Amniotic epithelial cell (primary cell): ENCODE measurements around the gene VANGL1.
"Not testable (repeated sequence)": the region's sequence is repeated elsewhere in the genome, so short reads cannot be mapped to it uniquely, and the experiment has no call there.

Source experiments
- DNase-seq: peaks from one replicate; pipeline ENCODE4 v3.0.0-alpha.2; 2010; ENCODE audit warnings: low read depth

VANGL1 gene

GRCh38 chr1:115641762-115642167 is at the start of gene VANGL1:
Gene VANGL1 (plus strand): TSS chr1:115641970. CDS start chr1:115651414, 9,444 bp downstream.
- DNase-seq = peak; percentile 44

GRCh38 chr1:115592264-115592663 is 49.5 kb upstream of the VANGL1 start:
- no peak for DNase-seq

- no peak for DNase-seq
Observed at GRCh38 chr1:115593365-115594259, 48.2 kb upstream of the VANGL1 start.

GRCh38 chr1:115594600-115594999 is 47.2 kb upstream of the VANGL1 start:
- DNase-seq = no peak

- peak; percentile 95 for DNase-seq
Observed at GRCh38 chr1:115595279-115596079, 46.3 kb upstream of the VANGL1 start.

GRCh38 chr1:115596080-115596780 is 45.5 kb upstream of the VANGL1 start:
- DNase-seq = peak; percentile 80

GRCh38 chr1:115604508-115604907 is 37.3 kb upstream of the VANGL1 start:
- no peak for DNase-seq

GRCh38 chr1:115606305-115606704 is 35.5 kb upstream of the VANGL1 start:
- DNase-seq = no peak

GRCh38 chr1:115609021-115609420 is 32.7 kb upstream of the VANGL1 start:
- DNase-seq = peak; percentile 25

GRCh38 chr1:115613767-115614166 is 28.0 kb upstream of the VANGL1 start:
- DNase-seq = no peak

GRCh38 chr1:115620453-115620852 is 21.3 kb upstream of the VANGL1 start:
- no peak for DNase-seq

- no peak for DNase-seq
Observed at GRCh38 chr1:115620950-115621349, 20.8 kb upstream of the VANGL1 start.

- no peak for DNase-seq
Observed at GRCh38 chr1:115624859-115625258, 16.9 kb upstream of the VANGL1 start.

GRCh38 chr1:115630342-115630741 is 11.4 kb upstream of the VANGL1 start:
- DNase-seq = no peak

- DNase-seq = no peak
Observed at GRCh38 chr1:115632251-115633026, 9.3 kb upstream of the VANGL1 start.

GRCh38 chr1:115633606-115634005 is 8.2 kb upstream of the VANGL1 start:
- DNase-seq = not testable (repeated sequence)

- DNase-seq = not testable (repeated sequence)
Observed at GRCh38 chr1:115637247-115637646, 4.5 kb upstream of the VANGL1 start.

GRCh38 chr1:115640384-115640783 is 1.4 kb upstream of the VANGL1 start:
- DNase-seq = no peak

GRCh38 chr1:115642168-115643072 is 650 bp downstream of the VANGL1 start:
- DNase-seq = peak; percentile 17

- no peak for DNase-seq
Observed at GRCh38 chr1:115643225-115643624, 1.5 kb downstream of the VANGL1 start.
